ENCODE measurements around the gene JUP. TPM values are rescaled to one million over a fixed set of nuclear protein-coding genes. Genes with fewer than 3 reads are reported as not detected.
A peak's percentile ranks its signal among the peaks of the same experiment; 100 is the strongest.

Gene JUP
- total and polyA plus RNA-seq, 2 of the 13 experiments (the other 11 are each of a cell fraction or from before 2014, with no cell fraction given), result 12.1 to 20.6 TPM

DNA sequence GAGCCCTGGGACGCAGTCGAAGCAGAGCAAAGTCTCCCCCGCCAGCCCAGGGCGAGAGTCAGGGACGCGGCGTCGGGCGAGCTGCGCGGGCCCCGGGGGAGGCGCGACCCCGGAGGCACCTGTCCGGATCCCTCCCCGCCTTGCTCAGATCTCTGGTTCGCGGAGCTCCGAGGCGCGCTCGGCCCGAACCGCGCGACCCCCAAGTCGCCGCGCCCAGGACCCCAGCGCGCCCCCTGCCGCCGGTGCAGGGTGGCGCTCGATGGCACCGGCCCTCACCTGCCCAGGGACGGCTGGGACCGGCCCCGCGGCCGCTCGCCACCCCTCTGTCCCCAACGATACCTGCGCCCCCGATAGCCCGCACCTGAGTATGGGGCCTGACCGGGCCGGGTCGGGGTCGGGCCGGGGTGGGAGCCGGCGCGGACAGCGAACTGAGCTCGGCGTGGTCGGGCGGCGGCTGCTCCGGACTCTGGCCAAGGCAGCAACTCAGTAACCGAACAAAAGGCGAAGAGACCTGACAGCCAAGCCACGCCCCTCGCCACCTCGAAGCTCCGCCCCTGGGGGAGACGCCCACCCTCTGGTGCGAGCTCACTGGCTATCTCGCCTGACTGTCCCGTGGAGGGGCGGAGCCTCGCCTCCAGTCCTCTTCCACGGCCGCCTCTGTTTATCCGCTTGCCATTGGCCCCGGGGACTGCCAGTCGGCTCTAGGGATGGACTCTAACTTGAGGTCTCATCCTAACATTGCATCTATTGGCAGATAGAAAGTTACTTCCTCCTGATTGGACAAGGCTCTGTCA, at the start of gene JUP (continued):
- TF ChIP-seq CREM (IDR thresholded peaks at IDR 0.05) (peak; percentile 67), CREM (CRISPR knock-in tag; IDR thresholded peaks at IDR 0.05) (no peak), SP1 (IDR thresholded peaks at IDR 0.05) (peak; percentile 76; the same call in 1 of the 2 replicates), SP1 (CRISPR knock-in tag; IDR thresholded peaks at IDR 0.05) (peak; percentile 98), ZNF251 (CRISPR knock-in tag; IDR thresholded peaks at IDR 0.05) (no peak), ZSCAN9 (CRISPR knock-in tag; IDR thresholded peaks at IDR 0.05; ENCODE audit: borderline replicate concordance) (0 out of 2 replicates have a peak, but pooled peaks have one; percentile 44), RFX1 (IDR thresholded peaks at IDR 0.05) (no peak), EP300 (IDR thresholded peaks at IDR 0.05; ENCODE audit: low read depth in 2 of 2, low read length in 2 of 2) (no peak), EP300 (CRISPR knock-in tag; IDR thresholded peaks at IDR 0.05; ENCODE audit: borderline replicate concordance) (no peak), ASH2L (IDR thresholded peaks at IDR 0.05; ENCODE audit: insufficient read length, low read depth, low read length) (peak; percentile 72), TBL1XR1 (IDR thresholded peaks at IDR 0.05; ENCODE audit: borderline replicate concordance, low read length, partially characterized antibody) (no peak), BHLHE40 (IDR thresholded peaks at IDR 0.05; ENCODE audit: low read length) (no peak; the same call in 1 of the 2 replicates), HMG20A (CRISPR knock-in tag; IDR thresholded peaks at IDR 0.05; ENCODE audit: borderline replicate concordance) (0 out of 2 replicates have a peak, but pooled peaks have one; percentile 10)
- TF ChIP-seq, protein P1, sequence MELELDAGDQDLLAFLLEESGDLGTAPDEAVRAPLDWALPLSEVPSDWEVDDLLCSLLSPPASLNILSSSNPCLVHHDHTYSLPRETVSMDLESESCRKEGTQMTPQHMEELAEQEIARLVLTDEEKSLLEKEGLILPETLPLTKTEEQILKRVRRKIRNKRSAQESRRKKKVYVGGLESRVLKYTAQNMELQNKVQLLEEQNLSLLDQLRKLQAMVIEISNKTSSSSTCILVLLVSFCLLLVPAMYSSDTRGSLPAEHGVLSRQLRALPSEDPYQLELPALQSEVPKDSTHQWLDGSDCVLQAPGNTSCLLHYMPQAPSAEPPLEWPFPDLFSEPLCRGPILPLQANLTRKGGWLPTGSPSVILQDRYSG (CRISPR knock-in tag; IDR thresholded peaks at IDR 0.05), result peak; percentile 95; the same call in 1 of the 2 replicates
- TF ChIP-seq, protein P2, sequence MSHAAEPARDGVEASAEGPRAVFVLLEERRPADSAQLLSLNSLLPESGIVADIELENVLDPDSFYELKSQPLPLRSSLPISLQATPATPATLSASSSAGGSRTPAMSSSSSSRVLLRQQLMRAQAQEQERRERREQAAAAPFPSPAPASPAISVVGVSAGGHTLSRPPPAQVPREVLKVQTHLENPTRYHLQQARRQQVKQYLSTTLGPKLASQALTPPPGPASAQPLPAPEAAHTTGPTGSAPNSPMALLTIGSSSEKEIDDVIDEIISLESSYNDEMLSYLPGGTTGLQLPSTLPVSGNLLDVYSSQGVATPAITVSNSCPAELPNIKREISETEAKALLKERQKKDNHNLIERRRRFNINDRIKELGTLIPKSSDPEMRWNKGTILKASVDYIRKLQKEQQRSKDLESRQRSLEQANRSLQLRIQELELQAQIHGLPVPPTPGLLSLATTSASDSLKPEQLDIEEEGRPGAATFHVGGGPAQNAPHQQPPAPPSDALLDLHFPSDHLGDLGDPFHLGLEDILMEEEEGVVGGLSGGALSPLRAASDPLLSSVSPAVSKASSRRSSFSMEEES (CRISPR knock-in tag; IDR thresholded peaks at IDR 0.05), result no peak
- TF ChIP-seq, protein P3, sequence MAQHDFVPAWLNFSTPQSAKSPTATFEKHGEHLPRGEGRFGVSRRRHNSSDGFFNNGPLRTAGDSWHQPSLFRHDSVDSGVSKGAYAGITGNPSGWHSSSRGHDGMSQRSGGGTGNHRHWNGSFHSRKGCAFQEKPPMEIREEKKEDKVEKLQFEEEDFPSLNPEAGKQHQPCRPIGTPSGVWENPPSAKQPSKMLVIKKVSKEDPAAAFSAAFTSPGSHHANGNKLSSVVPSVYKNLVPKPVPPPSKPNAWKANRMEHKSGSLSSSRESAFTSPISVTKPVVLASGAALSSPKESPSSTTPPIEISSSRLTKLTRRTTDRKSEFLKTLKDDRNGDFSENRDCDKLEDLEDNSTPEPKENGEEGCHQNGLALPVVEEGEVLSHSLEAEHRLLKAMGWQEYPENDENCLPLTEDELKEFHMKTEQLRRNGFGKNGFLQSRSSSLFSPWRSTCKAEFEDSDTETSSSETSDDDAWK (CRISPR knock-in tag; IDR thresholded peaks at IDR 0.05), result no peak
- TF ChIP-seq, protein P4, sequence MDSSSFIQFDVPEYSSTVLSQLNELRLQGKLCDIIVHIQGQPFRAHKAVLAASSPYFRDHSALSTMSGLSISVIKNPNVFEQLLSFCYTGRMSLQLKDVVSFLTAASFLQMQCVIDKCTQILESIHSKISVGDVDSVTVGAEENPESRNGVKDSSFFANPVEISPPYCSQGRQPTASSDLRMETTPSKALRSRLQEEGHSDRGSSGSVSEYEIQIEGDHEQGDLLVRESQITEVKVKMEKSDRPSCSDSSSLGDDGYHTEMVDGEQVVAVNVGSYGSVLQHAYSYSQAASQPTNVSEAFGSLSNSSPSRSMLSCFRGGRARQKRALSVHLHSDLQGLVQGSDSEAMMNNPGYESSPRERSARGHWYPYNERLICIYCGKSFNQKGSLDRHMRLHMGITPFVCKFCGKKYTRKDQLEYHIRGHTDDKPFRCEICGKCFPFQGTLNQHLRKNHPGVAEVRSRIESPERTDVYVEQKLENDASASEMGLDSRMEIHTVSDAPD (CRISPR knock-in tag; IDR thresholded peaks at IDR 0.05), result 0 out of 2 replicates have a peak, but pooled peaks have one; percentile 33
- TF ChIP-seq, protein P5, sequence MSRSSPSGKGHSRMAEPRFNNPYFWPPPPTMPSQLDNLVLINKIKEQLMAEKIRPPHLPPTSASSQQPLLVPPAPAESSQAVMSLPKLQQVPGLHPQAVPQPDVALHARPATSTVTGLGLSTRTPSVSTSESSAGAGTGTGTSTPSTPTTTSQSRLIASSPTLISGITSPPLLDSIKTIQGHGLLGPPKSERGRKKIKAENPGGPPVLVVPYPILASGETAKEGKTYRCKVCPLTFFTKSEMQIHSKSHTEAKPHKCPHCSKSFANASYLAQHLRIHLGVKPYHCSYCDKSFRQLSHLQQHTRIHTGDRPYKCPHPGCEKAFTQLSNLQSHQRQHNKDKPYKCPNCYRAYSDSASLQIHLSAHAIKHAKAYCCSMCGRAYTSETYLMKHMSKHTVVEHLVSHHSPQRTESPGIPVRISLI (CRISPR knock-in tag; IDR thresholded peaks at IDR 0.05; ENCODE audit: borderline replicate concordance), result no peak
- TF ChIP-seq, protein P6, sequence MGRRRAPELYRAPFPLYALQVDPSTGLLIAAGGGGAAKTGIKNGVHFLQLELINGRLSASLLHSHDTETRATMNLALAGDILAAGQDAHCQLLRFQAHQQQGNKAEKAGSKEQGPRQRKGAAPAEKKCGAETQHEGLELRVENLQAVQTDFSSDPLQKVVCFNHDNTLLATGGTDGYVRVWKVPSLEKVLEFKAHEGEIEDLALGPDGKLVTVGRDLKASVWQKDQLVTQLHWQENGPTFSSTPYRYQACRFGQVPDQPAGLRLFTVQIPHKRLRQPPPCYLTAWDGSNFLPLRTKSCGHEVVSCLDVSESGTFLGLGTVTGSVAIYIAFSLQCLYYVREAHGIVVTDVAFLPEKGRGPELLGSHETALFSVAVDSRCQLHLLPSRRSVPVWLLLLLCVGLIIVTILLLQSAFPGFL (CRISPR knock-in tag; IDR thresholded peaks at IDR 0.05), result 0 out of 2 replicates have a peak, but pooled peaks have one; percentile 68
- TF ChIP-seq, protein P7, sequence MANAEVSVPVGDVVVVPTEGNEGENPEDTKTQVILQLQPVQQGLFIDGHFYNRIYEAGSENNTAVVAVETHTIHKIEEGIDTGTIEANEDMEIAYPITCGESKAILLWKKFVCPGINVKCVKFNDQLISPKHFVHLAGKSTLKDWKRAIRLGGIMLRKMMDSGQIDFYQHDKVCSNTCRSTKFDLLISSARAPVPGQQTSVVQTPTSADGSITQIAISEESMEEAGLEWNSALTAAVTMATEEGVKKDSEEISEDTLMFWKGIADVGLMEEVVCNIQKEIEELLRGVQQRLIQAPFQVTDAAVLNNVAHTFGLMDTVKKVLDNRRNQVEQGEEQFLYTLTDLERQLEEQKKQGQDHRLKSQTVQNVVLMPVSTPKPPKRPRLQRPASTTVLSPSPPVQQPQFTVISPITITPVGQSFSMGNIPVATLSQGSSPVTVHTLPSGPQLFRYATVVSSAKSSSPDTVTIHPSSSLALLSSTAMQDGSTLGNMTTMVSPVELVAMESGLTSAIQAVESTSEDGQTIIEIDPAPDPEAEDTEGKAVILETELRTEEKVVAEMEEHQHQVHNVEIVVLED (CRISPR knock-in tag; IDR thresholded peaks at IDR 0.05; ENCODE audit: borderline replicate concordance), result 0 out of 2 replicates have a peak, but pooled peaks have one; percentile 24
